ENCODE measurements around the gene MRPS22. TPM values are rescaled to one million over a fixed set of nuclear protein-coding genes. Genes with fewer than 3 reads are reported as not detected.

MRPS22 gene
- polyA plus RNA-seq (2013, experiment 1 of 2) = 52.1 TPM
- 51.1 TPM for polyA plus RNA-seq (2013, experiment 2 of 2)

GRCh38 chr3:139343895-139344856 lies at the start of gene MRPS22:
Gene MRPS22, plus strand, starts transcription at chr3:139344020. Its CDS starts 7 bp downstream, at chr3:139344027.
- Histone ChIP-seq H3K9ac (ENCODE audit: low read depth, low read length) (peak within 1 kb of the TSS; percentile 87), H3K27me3 (ENCODE audit: insufficient read depth, low read length) (peaks cover 38% of the 10 kb centered on the region), H3K27ac (ENCODE audit: low read depth, low read length) (peak within 1 kb of the TSS; percentile 68), H3K36me3 (ENCODE audit: insufficient read depth, low read length) (peaks cover 31% of the 10 kb centered on the region), H3K4me3 (ENCODE audit: low read length) (peak within 1 kb of the TSS; percentile 83), H3K4me1 (ENCODE audit: insufficient read depth, low read length) (peaks cover 5% of the 10 kb centered on the region; the same call in 1 of the 2 replicates), H3K9me3 (ENCODE audit: insufficient read depth, low read depth, low read length) (no peaks in the 10 kb centered on the region)
- WGBS = 2% methylated on average over 37 of the region's 37 CpGs

- no peaks in the 10 kb centered on the region for H3K9me3 ChIP-seq (ENCODE audit: insufficient read depth, low read depth, low read length)
- no peaks in the 10 kb centered on the region for H3K36me3 ChIP-seq (ENCODE audit: insufficient read depth, low read length)
- 0 out of 2 replicates have a peak, but pooled peaks cover 6% of the 10 kb centered on the region for H3K4me1 ChIP-seq (ENCODE audit: insufficient read depth, low read length)
- H3K4me3 ChIP-seq (ENCODE audit: low read length) = no peak overlapping the region
- H3K27me3 ChIP-seq (ENCODE audit: insufficient read depth, low read length) = no peaks in the 10 kb centered on the region
- 88% methylated on average over 5 of the region's 5 CpGs for WGBS
- H3K27ac ChIP-seq (ENCODE audit: low read depth, low read length) = no peak overlapping the region
- no peak overlapping the region for H3K9ac ChIP-seq (ENCODE audit: low read depth, low read length)
These were observed 48.8 kb upstream of the MRPS22 start for GRCh38 chr3:139295040-139295439.

GRCh38 chr3:139296141-139296718 lies 47.6 kb upstream of the MRPS22 start:
- 97% methylated on average over 4 of the region's 9 CpGs for WGBS
- Histone ChIP-seq H3K4me3 (ENCODE audit: low read length) (no peak overlapping the region), H3K27ac (ENCODE audit: low read depth, low read length) (no peak overlapping the region), H3K4me1 (ENCODE audit: insufficient read depth, low read length) (0 out of 2 replicates have a peak, but pooled peaks cover 6% of the 10 kb centered on the region), H3K9ac (ENCODE audit: low read depth, low read length) (no peak overlapping the region), H3K36me3 (ENCODE audit: insufficient read depth, low read length) (no peaks in the 10 kb centered on the region), H3K9me3 (ENCODE audit: insufficient read depth, low read depth, low read length) (no peaks in the 10 kb centered on the region), H3K27me3 (ENCODE audit: insufficient read depth, low read length) (no peaks in the 10 kb centered on the region)

GRCh38 chr3:139297588-139298311 lies 46.1 kb upstream of the MRPS22 start:
- 88% methylated on average over 6 of the region's 6 CpGs for WGBS

GRCh38 chr3:139299261-139300132 lies 44.3 kb upstream of the MRPS22 start:
- 0 out of 2 replicates have a peak, but pooled peaks cover 6% of the 10 kb centered on the region for H3K4me1 ChIP-seq (ENCODE audit: insufficient read depth, low read length)
- no peaks in the 10 kb centered on the region for H3K27me3 ChIP-seq (ENCODE audit: insufficient read depth, low read length)
- no peaks in the 10 kb centered on the region for H3K36me3 ChIP-seq (ENCODE audit: insufficient read depth, low read length)
- H3K27ac ChIP-seq (ENCODE audit: low read depth, low read length) = no peak overlapping the region
- no peaks in the 10 kb centered on the region for H3K9me3 ChIP-seq (ENCODE audit: insufficient read depth, low read depth, low read length)
- WGBS = 61% methylated on average over 14 of the region's 14 CpGs
- H3K4me3 ChIP-seq (ENCODE audit: low read length) = no peak overlapping the region
- H3K9ac ChIP-seq (ENCODE audit: low read depth, low read length) = no peak overlapping the region

More at GRCh38 chr3:139297588-139298311, 46.1 kb upstream of the MRPS22 start:
- Histone ChIP-seq H3K4me1 (ENCODE audit: insufficient read depth, low read length) (0 out of 2 replicates have a peak, but pooled peaks cover 6% of the 10 kb centered on the region), H3K36me3 (ENCODE audit: insufficient read depth, low read length) (no peaks in the 10 kb centered on the region), H3K27ac (ENCODE audit: low read depth, low read length) (no peak overlapping the region), H3K9me3 (ENCODE audit: insufficient read depth, low read depth, low read length) (no peaks in the 10 kb centered on the region), H3K27me3 (ENCODE audit: insufficient read depth, low read length) (no peaks in the 10 kb centered on the region), H3K4me3 (ENCODE audit: low read length) (no peak overlapping the region), H3K9ac (ENCODE audit: low read depth, low read length) (no peak overlapping the region)

- Histone ChIP-seq H3K9me3 (ENCODE audit: insufficient read depth, low read depth, low read length) (no peaks in the 10 kb centered on the region), H3K36me3 (ENCODE audit: insufficient read depth, low read length) (no peaks in the 10 kb centered on the region), H3K27ac (ENCODE audit: low read depth, low read length) (no peak overlapping the region), H3K4me3 (ENCODE audit: low read length) (no peak overlapping the region), H3K27me3 (ENCODE audit: insufficient read depth, low read length) (no peaks in the 10 kb centered on the region), H3K4me1 (ENCODE audit: insufficient read depth, low read length) (0 out of 2 replicates have a peak, but pooled peaks cover 6% of the 10 kb centered on the region), H3K9ac (ENCODE audit: low read depth, low read length) (no peak overlapping the region)
- 97% methylated on average over 3 of the region's 3 CpGs for WGBS
These were observed 43.4 kb upstream of the MRPS22 start for GRCh38 chr3:139300416-139300815.

- no peak overlapping the region for H3K4me3 ChIP-seq (ENCODE audit: low read length)
- H3K27ac ChIP-seq (ENCODE audit: low read depth, low read length) = no peak overlapping the region
- no peaks in the 10 kb centered on the region for H3K27me3 ChIP-seq (ENCODE audit: insufficient read depth, low read length)
- H3K4me1 ChIP-seq (ENCODE audit: insufficient read depth, low read length) = 0 out of 2 replicates have a peak, but pooled peaks cover 6% of the 10 kb centered on the region
- no peaks in the 10 kb centered on the region for H3K36me3 ChIP-seq (ENCODE audit: insufficient read depth, low read length)
- no peaks in the 10 kb centered on the region for H3K9me3 ChIP-seq (ENCODE audit: insufficient read depth, low read depth, low read length)
- WGBS = 94% methylated on average over 6 of the region's 6 CpGs
- H3K9ac ChIP-seq (ENCODE audit: low read depth, low read length) = no peak overlapping the region
These were observed 42.6 kb upstream of the MRPS22 start for GRCh38 chr3:139301183-139301582.

GRCh38 chr3:139301654-139302053 lies 42.2 kb upstream of the MRPS22 start:
- no peak overlapping the region for H3K4me3 ChIP-seq (ENCODE audit: low read length)
- H3K4me1 ChIP-seq (ENCODE audit: insufficient read depth, low read length) = 0 out of 2 replicates have a peak, but pooled peaks cover 6% of the 10 kb centered on the region
- no peak overlapping the region for H3K9ac ChIP-seq (ENCODE audit: low read depth, low read length)
- no peak overlapping the region for H3K27ac ChIP-seq (ENCODE audit: low read depth, low read length)
- H3K27me3 ChIP-seq (ENCODE audit: insufficient read depth, low read length) = no peaks in the 10 kb centered on the region
- no peaks in the 10 kb centered on the region for H3K9me3 ChIP-seq (ENCODE audit: insufficient read depth, low read depth, low read length)
- H3K36me3 ChIP-seq (ENCODE audit: insufficient read depth, low read length) = no peaks in the 10 kb centered on the region
- 90% methylated on average over 4 of the region's 4 CpGs for WGBS

GRCh38 chr3:139302084-139302800 lies 41.6 kb upstream of the MRPS22 start:
- Histone ChIP-seq H3K27ac (ENCODE audit: low read depth, low read length) (no peak overlapping the region), H3K4me1 (ENCODE audit: insufficient read depth, low read length) (0 out of 2 replicates have a peak, but pooled peaks cover 6% of the 10 kb centered on the region), H3K27me3 (ENCODE audit: insufficient read depth, low read length) (no peaks in the 10 kb centered on the region), H3K36me3 (ENCODE audit: insufficient read depth, low read length) (no peaks in the 10 kb centered on the region), H3K9ac (ENCODE audit: low read depth, low read length) (no peak overlapping the region), H3K4me3 (ENCODE audit: low read length) (no peak overlapping the region), H3K9me3 (ENCODE audit: insufficient read depth, low read depth, low read length) (no peaks in the 10 kb centered on the region)
- WGBS = 88% methylated on average over 12 of the region's 12 CpGs

- WGBS = 88% methylated on average over 3 of the region's 4 CpGs
- Histone ChIP-seq H3K4me3 (ENCODE audit: low read length) (no peak overlapping the region), H3K9me3 (ENCODE audit: insufficient read depth, low read depth, low read length) (no peaks in the 10 kb centered on the region), H3K27ac (ENCODE audit: low read depth, low read length) (no peak overlapping the region), H3K36me3 (ENCODE audit: insufficient read depth, low read length) (no peaks in the 10 kb centered on the region), H3K4me1 (ENCODE audit: insufficient read depth, low read length) (0 out of 2 replicates have a peak, but pooled peaks cover 6% of the 10 kb centered on the region), H3K9ac (ENCODE audit: low read depth, low read length) (no peak overlapping the region), H3K27me3 (ENCODE audit: insufficient read depth, low read length) (no peaks in the 10 kb centered on the region)
These were observed 41.1 kb upstream of the MRPS22 start for GRCh38 chr3:139302801-139303113.
